LNCAP (cell line): Measurements from ENCODE around the gene COL4A3.

Source experiments
- TF ChIP-seq, protein P1 (sequence below): fragments of 450-650 bp; IDR thresholded peaks from 2 replicates; pipeline ENCODE4 v1.5.1; 2017; ENCODE audit warnings: mild to moderate bottlenecking

Gene COL4A3

DNA sequence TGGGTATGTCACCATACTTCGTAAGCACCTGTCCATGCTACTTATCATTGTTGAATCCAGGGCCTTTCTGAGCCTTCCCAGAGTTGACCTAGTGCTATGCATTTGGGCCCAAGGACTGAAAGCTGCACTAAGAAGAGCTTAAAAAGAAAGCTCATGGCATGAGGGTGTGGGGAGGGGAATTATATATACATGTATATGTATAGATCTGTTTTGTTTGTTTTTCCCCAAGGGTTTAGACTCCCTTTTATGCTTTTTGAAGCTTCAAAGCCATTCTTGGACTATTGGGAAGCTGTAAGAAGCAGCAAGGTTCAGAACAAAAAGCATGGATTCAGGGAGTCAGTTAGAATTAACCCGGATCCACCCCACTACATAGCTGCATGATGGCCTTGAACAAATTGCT is 183.9 kb downstream of the COL4A3 start:
- TF ChIP-seq, protein P1, sequence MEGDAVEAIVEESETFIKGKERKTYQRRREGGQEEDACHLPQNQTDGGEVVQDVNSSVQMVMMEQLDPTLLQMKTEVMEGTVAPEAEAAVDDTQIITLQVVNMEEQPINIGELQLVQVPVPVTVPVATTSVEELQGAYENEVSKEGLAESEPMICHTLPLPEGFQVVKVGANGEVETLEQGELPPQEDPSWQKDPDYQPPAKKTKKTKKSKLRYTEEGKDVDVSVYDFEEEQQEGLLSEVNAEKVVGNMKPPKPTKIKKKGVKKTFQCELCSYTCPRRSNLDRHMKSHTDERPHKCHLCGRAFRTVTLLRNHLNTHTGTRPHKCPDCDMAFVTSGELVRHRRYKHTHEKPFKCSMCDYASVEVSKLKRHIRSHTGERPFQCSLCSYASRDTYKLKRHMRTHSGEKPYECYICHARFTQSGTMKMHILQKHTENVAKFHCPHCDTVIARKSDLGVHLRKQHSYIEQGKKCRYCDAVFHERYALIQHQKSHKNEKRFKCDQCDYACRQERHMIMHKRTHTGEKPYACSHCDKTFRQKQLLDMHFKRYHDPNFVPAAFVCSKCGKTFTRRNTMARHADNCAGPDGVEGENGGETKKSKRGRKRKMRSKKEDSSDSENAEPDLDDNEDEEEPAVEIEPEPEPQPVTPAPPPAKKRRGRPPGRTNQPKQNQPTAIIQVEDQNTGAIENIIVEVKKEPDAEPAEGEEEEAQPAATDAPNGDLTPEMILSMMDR: no peak

DNA sequence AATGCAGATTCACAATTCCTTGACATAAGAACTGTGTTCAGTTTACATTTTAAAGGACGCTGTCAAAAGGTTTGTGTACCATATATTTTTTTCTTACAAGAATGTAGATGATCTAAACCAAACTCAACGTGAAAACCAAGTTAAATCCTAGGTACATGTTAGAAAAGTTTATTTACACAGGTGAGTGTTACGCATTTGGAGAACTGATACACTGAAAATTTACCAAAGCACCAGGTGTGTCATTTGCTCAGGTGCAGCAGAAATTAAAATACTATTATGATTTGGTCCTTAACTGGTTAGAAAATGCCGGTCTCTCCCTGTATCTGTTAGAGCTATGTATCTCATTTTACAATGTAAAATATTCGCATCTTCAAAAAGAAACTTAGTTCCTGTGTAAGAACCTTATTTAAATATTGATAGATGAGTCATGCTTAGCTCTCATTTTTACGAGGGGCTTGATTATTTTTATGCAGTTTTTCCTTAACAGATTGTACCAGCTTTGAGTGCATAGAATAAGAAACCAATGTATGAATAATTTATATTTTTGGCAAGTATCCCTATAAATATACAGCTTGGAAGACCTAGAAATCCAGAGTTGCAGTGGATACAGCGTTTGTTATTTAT is 185.7 kb downstream of the COL4A3 start:
- TF ChIP-seq, protein P1: no peak

DNA sequence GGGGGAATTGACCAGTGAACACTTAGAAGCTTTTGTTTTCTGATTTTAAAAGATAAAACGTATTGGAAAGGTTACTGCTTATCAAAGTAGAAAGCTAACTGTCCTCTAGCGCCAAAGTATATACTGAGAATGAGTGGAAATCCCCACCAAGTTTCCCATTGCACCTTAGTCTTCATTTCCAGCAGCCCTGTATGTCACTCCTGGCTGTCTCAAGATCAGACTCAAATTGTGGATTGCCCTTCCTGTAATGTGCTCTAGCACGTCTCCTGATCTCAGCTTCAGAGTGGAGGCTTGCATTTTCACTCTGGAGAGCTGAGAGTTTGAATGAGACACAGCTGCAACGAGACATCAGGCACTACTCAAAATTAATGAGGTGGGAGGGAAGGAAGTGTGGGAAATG is 187.2 kb downstream of the COL4A3 start:
- TF ChIP-seq, protein P1: no peak

DNA sequence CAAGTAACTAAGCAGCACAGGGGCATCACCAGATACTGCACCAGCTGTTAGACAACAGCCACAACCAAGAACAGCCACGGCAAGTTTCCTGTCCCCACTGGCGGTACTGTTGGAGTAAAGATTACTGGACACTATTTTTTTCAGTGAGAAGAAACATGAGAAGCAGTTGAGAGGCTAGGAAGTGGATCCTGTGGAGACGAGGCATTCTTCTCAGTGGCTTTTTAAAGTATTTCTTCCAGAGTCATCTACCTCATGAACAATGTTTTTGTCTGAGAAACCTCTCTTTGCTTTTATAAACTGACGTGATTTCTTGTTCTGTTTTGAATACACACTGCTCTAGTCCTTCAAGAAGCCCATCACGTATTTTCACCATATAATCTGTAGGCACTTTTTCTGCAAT is 195.9 kb downstream of the COL4A3 start:
- TF ChIP-seq, protein P1: no peak

DNA sequence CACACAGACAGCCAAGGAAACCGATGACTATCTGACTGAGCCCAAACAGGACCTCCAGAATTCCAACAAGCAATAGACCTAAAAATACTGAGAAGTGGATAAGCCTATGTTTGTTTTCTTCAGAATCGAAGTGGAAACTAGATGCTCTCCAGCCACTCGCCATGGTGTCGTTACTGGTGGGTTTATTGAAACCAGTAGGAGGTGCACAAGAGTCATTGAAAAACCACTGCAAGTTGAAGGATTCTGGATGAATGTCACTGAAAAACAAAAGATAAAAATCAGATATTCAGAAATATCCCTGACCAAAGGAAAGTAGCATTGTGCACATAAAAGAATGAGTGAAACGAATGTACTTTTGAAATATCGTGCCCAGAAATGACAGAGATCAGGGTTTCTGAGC is 199.3 kb downstream of the COL4A3 start:
- TF ChIP-seq, protein P1: peak; percentile 37; the same call in 1 of the 2 replicates
